ENCODE results near the gene LPCAT1.
"Not testable (repeated sequence)": the region's sequence is repeated elsewhere in the genome, so short reads cannot be mapped to it uniquely, and the experiment has no call there.

Gene LPCAT1

GRCh38 chr5:1562599-1562998 lies 38.8 kb upstream of the LPCAT1 start:
- H3K36me3 ChIP-seq: no peaks in the 10 kb centered on the region
- no peak overlapping the region for H3K4me3 ChIP-seq
- TF ChIP-seq CTCF (IDR thresholded peaks at IDR 0.05): no peak
- peaks cover 0 to 2% of the 10 kb centered on the region in 2 donors for H3K27me3 ChIP-seq
- peak in 1 of 2 donors; percentile 12 for DNase-seq
- H3K27ac ChIP-seq: no peak overlapping the region
- intact Hi-C loops (cut with DNase I; ENCODE audit: low total_unique reads): no loop called here
- H3K9me3 ChIP-seq: no peaks in the 10 kb centered on the region
- peaks cover 0 to 34% (median 18%) of the 10 kb centered on the region in 4 donors for H3K4me1 ChIP-seq

- peaks cover 0 to 22% (median 16%) of the 10 kb centered on the region in 4 donors for H3K4me1 ChIP-seq
- peak in 1 of 2 donors; percentile 32 for DNase-seq
- peaks cover 0 to 2% of the 10 kb centered on the region in 2 donors for H3K27me3 ChIP-seq
- no peaks in the 10 kb centered on the region for H3K36me3 ChIP-seq
- H3K27ac ChIP-seq: no peak overlapping the region
- no peak for TF ChIP-seq CTCF (IDR thresholded peaks at IDR 0.05)
- H3K4me3 ChIP-seq: no peak overlapping the region
- intact Hi-C loops (cut with DNase I; ENCODE audit: low total_unique reads): no loop called here
- H3K9me3 ChIP-seq: no peaks in the 10 kb centered on the region
These were observed 37.7 kb upstream of the LPCAT1 start for GRCh38 chr5:1561402-1561929.

- peaks cover 0 to 13% (median 6%) of the 10 kb centered on the region in 4 donors for H3K4me1 ChIP-seq
- intact Hi-C loops (cut with DNase I; ENCODE audit: low total_unique reads): not testable (repeated sequence)
These were observed 36.7 kb upstream of the LPCAT1 start for GRCh38 chr5:1560499-1560898.

GRCh38 chr5:1558944-1559343 lies 35.2 kb upstream of the LPCAT1 start:
- H3K27ac ChIP-seq: no peak overlapping the region
- TF ChIP-seq CTCF (IDR thresholded peaks at IDR 0.05): no peak
- no peak for DNase-seq
- no peaks in the 10 kb centered on the region for H3K9me3 ChIP-seq
- H3K4me1 ChIP-seq: no peaks in the 10 kb centered on the region
- peaks cover 0 to 4% of the 10 kb centered on the region in 2 donors for H3K27me3 ChIP-seq
- no peaks in the 10 kb centered on the region for H3K36me3 ChIP-seq
- intact Hi-C loops (cut with DNase I; ENCODE audit: low total_unique reads): no loop called here
- no peak overlapping the region for H3K4me3 ChIP-seq

More at GRCh38 chr5:1560499-1560898, 36.7 kb upstream of the LPCAT1 start:
- H3K9me3 ChIP-seq, DNase-seq, H3K27me3 ChIP-seq, H3K4me3 ChIP-seq, H3K27ac ChIP-seq, H3K36me3 ChIP-seq: not testable (repeated sequence)

GRCh38 chr5:1557114-1557873 lies 33.5 kb upstream of the LPCAT1 start:
- peak in 1 of 2 donors; percentile 45 for DNase-seq
- H3K27me3 ChIP-seq: peaks cover 0 to 4% of the 10 kb centered on the region in 2 donors
- intact Hi-C loops (cut with DNase I; ENCODE audit: low total_unique reads): no loop called here

More at GRCh38 chr5:1557114-1557873, 33.5 kb upstream of the LPCAT1 start:
- Histone ChIP-seq H3K9me3 (no peaks in the 10 kb centered on the region), H3K4me1 (peaks cover 0 to 8% (median 2%) of the 10 kb centered on the region in 4 donors), H3K4me3 (no peak overlapping the region), H3K27ac (no peak overlapping the region), H3K36me3 (no peaks in the 10 kb centered on the region)
- no peak for TF ChIP-seq CTCF (IDR thresholded peaks at IDR 0.05)

Measured in tibial artery (tissue), 4 donors.